Small intestine (tissue), 7 donors: ENCODE results near the gene DUOXA2. TPM values are rescaled to one million over a fixed set of nuclear protein-coding genes. Genes with fewer than 3 reads are reported as not detected.

ENCODE experiments used
- DNase-seq, 2 donors: peaks; one replicate each; pipeline versions ENCODE4 v3.0.0 to v3.0.0-alpha.2; 2013
- FAIRE-seq: peaks from 2 replicates; lab custom pipeline; 2012; peaks lifted over from hg19 to GRCh38; lab: Jason Lieb, UNC
- H3K27ac ChIP-seq, 3 donors: one replicate each; pipeline ENCODE4 v1.5.1; 2013; ENCODE audit warnings: low read length in 2 of 3, mild to moderate bottlenecking in 2 of 3, control low read depth in 1 of 3, inconsistent platforms in 1 of 3, low read depth in 1 of 3, moderate library complexity in 1 of 3
- H3K27me3 ChIP-seq, 3 donors: one replicate each; pipeline ENCODE4 v1.6.1; 2013; ENCODE audit warnings: low read length in 3 of 3, inconsistent platforms in 1 of 3; ENCODE audit not compliant: control insufficient read depth in 3 of 3, insufficient read depth in 3 of 3
- H3K36me3 ChIP-seq, 3 donors: one replicate each; pipeline ENCODE4 v1.6.1; 2013; ENCODE audit warnings: low read length in 3 of 3, inconsistent platforms in 1 of 3, low read depth in 1 of 3, mild to moderate bottlenecking in 1 of 3, moderate library complexity in 1 of 3; ENCODE audit not compliant: control insufficient read depth in 3 of 3, insufficient read depth in 2 of 3
- H3K4me1 ChIP-seq, 3 donors: one replicate each; pipeline ENCODE4 v1.6.1; 2013; ENCODE audit warnings: low read length in 2 of 3, inconsistent platforms in 1 of 3, low read depth in 1 of 3, mild to moderate bottlenecking in 1 of 3, moderate library complexity in 1 of 3; ENCODE audit not compliant: control insufficient read depth in 3 of 3, insufficient read depth in 2 of 3
- H3K4me3 ChIP-seq, 3 donors: one replicate each; pipeline ENCODE4 v1.5.1; 2013; ENCODE audit warnings: low read length in 3 of 3, control low read depth in 1 of 3, inconsistent platforms in 1 of 3, low read depth in 1 of 3, mild to moderate bottlenecking in 1 of 3, moderate library complexity in 1 of 3
- H3K9me3 ChIP-seq, 2 donors: one replicate each; pipeline ENCODE4 v1.6.1; 2013; ENCODE audit warnings: low read depth in 1 of 2, low read length in 1 of 2; ENCODE audit not compliant: control insufficient read depth in 2 of 2, insufficient read depth in 1 of 2
- WGBS, 3 donors: extraction: QIAGEN DNeasy Blood & Tissue Kit; methylation state at CpG; one replicate each; pipeline ENCODE4 v1.1.7; 2013; 5-methylcytosine and 5-hydroxymethylcytosine counted together
- polyA plus RNA-seq, 4 donors: library from polyadenylated mRNA; stranded (reverse) in 3 of 4; unstranded in 1 of 4; fragments of 200-250 nt in 3 of 4; fragments of 120-200 nt in 1 of 4; gene quantifications; one replicate each; pipeline versions ENCODE4 v1.2.1 to v1.2.3, GENCODE V29; 2013
- donor health status: healthy with polysubstance abuse.
- donor health status: control.
- donor health status: control.
- donor health status: Bipolar disorder and iron deficiency.
- donor health status: healthy.

DUOXA2 gene
- polyA plus RNA-seq, 4 donors, result 0.12 to 7.5 TPM; not detected in 2

DNA sequence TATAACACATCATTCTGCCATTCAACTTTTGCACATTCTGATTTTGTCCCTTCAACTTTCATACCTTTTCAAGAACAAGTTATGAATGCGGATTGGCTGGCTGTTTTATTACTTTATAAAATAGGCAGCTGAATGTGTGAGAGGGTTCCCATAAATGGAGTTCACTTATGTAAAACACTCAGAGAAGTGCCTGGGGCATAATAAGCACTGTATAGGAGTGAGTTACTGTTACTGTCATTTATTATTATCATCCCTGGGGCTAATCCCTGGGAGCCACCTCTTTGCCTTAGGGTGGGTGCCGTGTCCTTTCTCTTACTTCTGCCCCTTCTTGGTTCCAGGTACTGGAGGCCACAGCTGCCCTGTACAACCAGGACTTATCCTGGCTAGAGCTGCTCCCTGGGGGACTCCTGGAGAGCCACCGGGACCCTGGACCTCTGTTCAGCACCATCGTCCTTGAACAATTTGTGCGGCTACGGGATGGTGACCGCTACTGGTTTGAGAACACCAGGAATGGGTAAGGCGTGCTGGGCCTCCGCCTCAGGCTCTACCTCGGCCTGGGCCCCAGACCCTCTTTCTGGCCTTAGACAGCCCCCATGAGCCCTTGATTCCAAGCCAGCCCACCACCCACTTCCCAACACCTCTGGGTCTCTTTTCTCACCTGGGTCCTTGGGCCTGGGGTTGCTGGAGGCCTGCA lies 26.6 kb downstream of the DUOXA2 start:
- Histone ChIP-seq H3K4me1 (peaks cover 0 to 4% (median 0%) of the 10 kb centered on the region in 3 donors), H3K36me3 (peaks cover 0 to 3% (median 0%) of the 10 kb centered on the region in 3 donors), H3K4me3 (no peak overlapping the region), H3K27ac (no peak overlapping the region), H3K9me3 (no peaks in the 10 kb centered on the region), H3K27me3 (peaks cover 0 to 15% (median 5%) of the 10 kb centered on the region in 3 donors)
- FAIRE-seq (no peak), DNase-seq (no peak)
- WGBS, 3 donors, result 89 to 99% (median 94%) methylated on average over 10 of the region's 10 CpGs

DNA sequence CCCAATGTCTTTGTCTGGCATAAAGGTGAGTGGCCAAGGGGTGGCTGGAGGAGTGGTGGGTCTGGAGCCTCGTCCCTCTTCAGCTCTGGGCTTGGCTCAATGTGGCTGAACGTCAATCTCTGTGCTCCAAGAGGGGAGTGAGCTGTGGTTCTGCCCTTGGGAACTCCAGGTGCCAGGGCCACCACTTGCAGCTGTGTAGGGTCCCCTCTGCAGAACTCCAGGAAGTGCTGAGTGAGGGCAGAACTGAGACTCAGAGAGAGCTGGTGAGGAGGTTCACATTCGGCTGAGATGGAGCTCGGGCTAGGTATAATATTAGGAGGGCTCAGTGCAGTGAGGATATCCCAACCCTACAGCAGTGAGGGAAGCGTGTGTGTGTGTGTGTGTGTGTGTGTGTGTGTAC lies 27.3 kb downstream of the DUOXA2 start:
- H3K9me3 ChIP-seq, result no peaks in the 10 kb centered on the region
- H3K4me3 ChIP-seq, result no peak overlapping the region
- H3K36me3 ChIP-seq, result peaks cover 0 to 3% (median 0%) of the 10 kb centered on the region in 3 donors
- FAIRE-seq, result no peak
- WGBS, 3 donors, result 78 to 86% (median 84%) methylated on average over 5 of the region's 5 CpGs
- peaks cover 0 to 9% (median 5%) of the 10 kb centered on the region in 3 donors for H3K27me3 ChIP-seq
- peaks cover 0 to 2% (median 0%) of the 10 kb centered on the region in 3 donors for H3K4me1 ChIP-seq
- no peak overlapping the region for H3K27ac ChIP-seq
- no peak for DNase-seq

DNA sequence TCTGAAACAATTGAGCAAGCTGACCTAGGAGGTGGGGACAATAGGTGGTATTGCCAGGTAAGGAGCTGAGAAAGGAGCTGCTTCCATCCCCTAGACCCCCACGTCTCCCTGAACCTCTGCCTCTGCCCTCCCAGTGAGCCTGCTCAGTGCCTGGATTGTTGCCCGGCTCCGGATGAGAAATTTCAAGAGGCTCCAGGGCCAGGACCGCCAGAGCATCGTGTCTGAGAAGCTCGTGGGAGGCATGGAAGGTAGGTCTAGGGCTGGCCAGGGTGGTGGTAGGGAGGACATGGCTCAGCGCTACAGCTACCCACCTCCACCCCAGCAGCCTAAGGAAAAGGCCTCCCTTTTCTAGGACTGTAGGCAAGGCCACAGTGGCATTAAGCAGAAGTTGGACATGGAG lies 28.9 kb downstream of the DUOXA2 start:
- no peak for FAIRE-seq
- Histone ChIP-seq H3K27me3 (peaks cover 0 to 3% (median 0%) of the 10 kb centered on the region in 3 donors), H3K27ac (no peak overlapping the region), H3K4me1 (no peaks in the 10 kb centered on the region), H3K9me3 (no peaks in the 10 kb centered on the region), H3K4me3 (no peak overlapping the region), H3K36me3 (peaks cover 0 to 3% (median 0%) of the 10 kb centered on the region in 3 donors)
- 79 to 94% (median 84%) methylated on average over 7 of the region's 7 CpGs for WGBS, 3 donors
- DNase-seq, result no peak

- Histone ChIP-seq H3K9me3 (no peaks in the 10 kb centered on the region), H3K36me3 (peaks cover 0 to 3% (median 0%) of the 10 kb centered on the region in 3 donors), H3K4me3 (no peak overlapping the region), H3K27me3 (no peaks in the 10 kb centered on the region), H3K27ac (no peak overlapping the region), H3K4me1 (no peaks in the 10 kb centered on the region)
- WGBS, 3 donors, result 91 to 92% (median 91%) methylated on average over 11 of the region's 11 CpGs
- no peak for DNase-seq
- no peak for FAIRE-seq
Measured at GRCh38 chr15:45143946-45144345, 29.8 kb downstream of the DUOXA2 start.

- H3K27ac ChIP-seq, result no peak overlapping the region
- no peaks in the 10 kb centered on the region for H3K9me3 ChIP-seq
- no peaks in the 10 kb centered on the region for H3K27me3 ChIP-seq
- no peaks in the 10 kb centered on the region for H3K4me1 ChIP-seq
- no peak for FAIRE-seq
- no peak overlapping the region for H3K4me3 ChIP-seq
- no peak for DNase-seq
- 80 to 88% (median 87%) methylated on average over 9 of the region's 9 CpGs for WGBS, 3 donors
- H3K36me3 ChIP-seq, result peaks cover 0 to 3% (median 0%) of the 10 kb centered on the region in 3 donors
Measured at GRCh38 chr15:45144775-45145174, 30.6 kb downstream of the DUOXA2 start.

DNA sequence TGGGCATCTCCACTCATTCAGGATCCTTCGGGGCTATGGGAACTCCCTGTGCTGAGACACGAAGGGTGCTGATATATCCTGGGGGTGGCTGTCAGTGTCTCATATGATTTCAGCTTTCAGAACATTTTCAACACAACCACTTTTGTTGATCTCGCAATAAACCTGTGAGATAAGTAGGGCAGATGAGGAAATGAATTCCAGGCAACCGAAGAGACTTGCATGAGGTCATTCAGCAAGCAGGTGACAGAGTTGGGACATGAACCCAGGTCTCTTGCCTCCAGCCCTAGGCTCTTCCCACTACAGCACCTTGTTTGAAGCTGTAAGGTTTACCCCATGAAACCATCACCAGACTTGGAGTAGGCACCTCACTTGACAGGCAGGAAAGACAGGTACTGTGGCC lies 32.3 kb downstream of the DUOXA2 start:
- H3K4me1 ChIP-seq, result no peaks in the 10 kb centered on the region
- peaks cover 0 to 6% (median 0%) of the 10 kb centered on the region in 3 donors for H3K36me3 ChIP-seq
- no peak for FAIRE-seq
- no peak overlapping the region for H3K4me3 ChIP-seq
- WGBS, 3 donors, result 23 to 56% (median 38%) methylated on average over 4 of the region's 4 CpGs
- no peaks in the 10 kb centered on the region for H3K9me3 ChIP-seq
- H3K27ac ChIP-seq, result no peak overlapping the region
- H3K27me3 ChIP-seq, result no peaks in the 10 kb centered on the region
- DNase-seq, result peak; percentile 50 to 51

DNA sequence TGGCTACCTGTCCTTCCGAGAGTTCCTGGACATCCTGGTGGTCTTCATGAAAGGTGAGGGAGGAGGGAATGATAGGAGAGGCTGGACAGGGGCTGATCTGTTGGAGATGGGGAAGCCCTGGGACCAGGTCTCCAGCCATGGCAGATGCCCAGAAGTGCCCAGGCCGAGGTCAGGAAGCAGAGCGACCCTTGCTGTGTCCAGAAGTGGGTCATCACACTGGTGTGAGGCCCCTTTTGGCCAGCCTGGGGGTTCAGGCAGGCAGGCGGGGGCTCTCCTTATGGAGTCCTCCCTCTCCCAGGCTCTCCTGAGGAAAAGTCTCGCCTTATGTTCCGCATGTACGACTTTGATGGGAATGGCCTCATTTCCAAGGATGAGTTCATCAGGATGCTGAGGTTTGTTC lies 33.5 kb downstream of the DUOXA2 start:
- FAIRE-seq (no peak), DNase-seq (no peak)
- WGBS, 3 donors, result 87 to 96% (median 96%) methylated on average over 7 of the region's 7 CpGs
- Histone ChIP-seq H3K9me3 (no peaks in the 10 kb centered on the region), H3K27ac (no peak overlapping the region), H3K4me1 (no peaks in the 10 kb centered on the region), H3K36me3 (peaks cover 0 to 18% (median 0%) of the 10 kb centered on the region in 3 donors), H3K27me3 (no peaks in the 10 kb centered on the region), H3K4me3 (no peak overlapping the region)

DNA sequence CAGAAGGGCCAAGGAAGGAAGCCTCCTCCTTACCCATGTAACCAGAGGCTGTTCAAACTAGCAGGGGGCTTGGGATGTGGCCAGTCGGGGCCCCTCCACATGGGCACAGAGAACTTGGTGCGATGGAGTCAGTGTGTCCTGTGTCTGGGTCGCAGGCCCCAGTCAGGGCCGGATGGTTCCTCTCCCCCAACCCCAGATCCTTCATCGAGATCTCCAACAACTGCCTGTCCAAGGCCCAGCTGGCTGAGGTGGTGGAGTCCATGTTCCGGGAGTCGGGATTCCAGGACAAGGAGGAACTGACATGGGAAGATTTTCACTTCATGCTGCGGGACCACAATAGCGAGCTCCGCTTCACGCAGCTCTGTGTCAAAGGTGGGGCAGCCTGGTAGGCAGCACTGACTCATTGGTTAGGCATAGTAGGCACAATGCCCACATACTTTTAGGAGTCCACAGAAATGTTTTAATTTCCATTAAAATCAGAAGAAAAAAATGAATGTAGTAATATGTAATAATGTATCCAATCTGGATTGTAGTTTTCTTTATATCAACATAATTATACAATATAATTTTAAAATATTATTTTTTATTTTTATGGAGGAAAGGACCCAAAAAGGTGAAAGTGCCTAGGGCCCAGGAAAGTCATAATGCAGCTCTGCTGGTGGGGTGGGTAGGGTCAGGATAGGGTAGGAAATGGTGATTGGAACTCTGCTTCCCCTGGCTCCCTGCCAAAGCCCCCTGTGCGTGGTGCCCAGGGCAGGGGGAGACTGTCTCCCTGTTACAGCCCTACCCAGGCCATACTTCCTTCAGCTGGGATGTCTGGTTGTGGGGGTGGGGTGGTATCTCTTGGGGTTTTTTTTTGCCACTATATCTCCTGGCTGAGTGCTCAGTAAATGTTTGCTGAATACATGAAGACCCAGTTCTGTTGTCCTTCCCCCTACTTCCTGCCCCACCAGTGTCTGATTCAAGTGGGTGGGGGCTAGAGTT lies 34.2 kb downstream of the DUOXA2 start:
- no peaks in the 10 kb centered on the region for H3K4me1 ChIP-seq
- FAIRE-seq, result no peak

More for the DNA sequence above, 34.2 kb downstream of the DUOXA2 start:
- 85 to 87% (median 86%) methylated on average over 12 of the region's 12 CpGs for WGBS, 3 donors
- Histone ChIP-seq H3K27ac (no peak overlapping the region), H3K36me3 (peaks cover 0 to 19% (median 0%) of the 10 kb centered on the region in 3 donors), H3K27me3 (no peaks in the 10 kb centered on the region), H3K4me3 (no peak overlapping the region), H3K9me3 (no peaks in the 10 kb centered on the region)
- DNase-seq, result no peak
